HepG2 (cell line): ENCODE measurements around the gene NFS1. TPM values are rescaled to one million over a fixed set of nuclear protein-coding genes. Genes with fewer than 3 reads are reported as not detected.

Source experiments
- DNMT1 ChIP-seq: sonication (generic); formaldehyde crosslinking; IDR thresholded peaks from 2 replicates; pipeline ENCODE4 v1.5.1; 2020; ENCODE audit warnings: mild to moderate bottlenecking, missing genetic modification reagents
- KLF6 ChIP-seq: IDR thresholded peaks from 2 replicates; pipeline ENCODE4 v1.8.0; 2016; ENCODE audit warnings: missing biosample characterization, missing genetic modification reagents
- MAFK ChIP-seq, 2 experiments: IDR thresholded peaks in 1 of 2; conservative IDR thresholded peaks in 1 of 2; 2 replicates each; pipeline ENCODE4 v1.6.1; 2011; ENCODE audit warnings: improper control_type of control experiment in 2 of 2, low read length in 2 of 2
- NCOA5 ChIP-seq: sonication (generic); formaldehyde crosslinking; IDR thresholded peaks from 2 replicates; pipeline ENCODE4 v1.4.0; 2020; ENCODE audit warnings: missing genetic modification reagents
- TARDBP ChIP-seq: sonication (generic); formaldehyde crosslinking; IDR thresholded peaks from 2 replicates; pipeline ENCODE4 v1.8.0; 2022; ENCODE audit warnings: mild to moderate bottlenecking, missing genetic modification reagents
- ZBTB7A ChIP-seq: sonication (generic); formaldehyde crosslinking; IDR thresholded peaks from 2 replicates; pipeline ENCODE4 v1.8.0; 2022; ENCODE audit warnings: mild to moderate bottlenecking, missing genetic modification reagents
- ZC3H13 ChIP-seq: sonication (generic); formaldehyde crosslinking; IDR thresholded peaks from 2 replicates; pipeline ENCODE4 v1.8.1; 2023; ENCODE audit warnings: mild to moderate bottlenecking, missing genetic modification reagents, moderate library complexity
- ZNF484 ChIP-seq: sonication (generic); formaldehyde crosslinking; IDR thresholded peaks from 2 replicates; pipeline ENCODE4 v1.5.1; 2020; ENCODE audit warnings: mild to moderate bottlenecking, low read depth, missing genetic modification reagents, borderline replicate concordance
- ZNF780A ChIP-seq: sonication (generic); formaldehyde crosslinking; IDR thresholded peaks from 2 replicates; pipeline ENCODE4 v1.8.0; 2022; ENCODE audit warnings: mild to moderate bottlenecking, missing genetic modification reagents, moderate library complexity
- polyA plus RNA-seq, 8 experiments: library from polyadenylated mRNA; depleted of rRNA in 3 of 8; stranded (reverse) in 7 of 8; unstranded in 1 of 8; fragments of >200 nt; fragmentation: Illumina TruSeq in 4 of 8; extraction: Trizol in 4 of 8; gene quantifications; 2 replicates each; pipeline versions ENCODE4 v1.2.1 to v1.2.3, GENCODE V29; 2011 to 2016; ENCODE audit warnings: low read depth in 4 of 8, missing spikeins in 1 of 8, mixed read lengths in 1 of 8; ENCODE audit not compliant: insufficient read depth in 1 of 8
- total RNA-seq, 5 experiments: library from RNA; depleted of rRNA; stranded (reverse); fragments of >200 nt; fragmentation: Illumina TruSeq; extraction: Trizol; gene quantifications; 2 replicates each; pipeline ENCODE4 v1.2.3, GENCODE V29; 2016; ENCODE audit warnings: low read depth in 1 of 5
- TF ChIP-seq, protein P1 (sequence below): sonication (generic); formaldehyde crosslinking; IDR thresholded peaks from 2 replicates; pipeline ENCODE4 v1.4.0; 2020; ENCODE audit warnings: missing genetic modification reagents
- TF ChIP-seq, protein P2 (sequence below): sonication (generic); formaldehyde crosslinking; IDR thresholded peaks from 2 replicates; pipeline ENCODE4 v1.4.0; 2020; ENCODE audit warnings: missing genetic modification reagents
- TF ChIP-seq, protein P3 (sequence below): sonication (generic); formaldehyde crosslinking; IDR thresholded peaks from 2 replicates; pipeline ENCODE4 v1.4.0; 2020; ENCODE audit warnings: missing genetic modification reagents
- TF ChIP-seq, protein P4 (sequence below): sonication (generic); formaldehyde crosslinking; IDR thresholded peaks from one replicate; pipeline ENCODE4 v1.5.1; 2020; ENCODE audit warnings: mild to moderate bottlenecking, missing genetic modification reagents; ENCODE audit errors: not compliant biosample characterization
- TF ChIP-seq, protein P5 (sequence below): sonication (generic); formaldehyde crosslinking; IDR thresholded peaks from 2 replicates; pipeline ENCODE4 v1.8.1; 2023; ENCODE audit warnings: mild to moderate bottlenecking, moderate library complexity, missing genetic modification reagents

NFS1 gene
- total and polyA plus RNA-seq, 2 of the 13 experiments (the other 11 are each of a cell fraction or from before 2014, with no cell fraction given): 65.9 to 88.1 TPM

DNA sequence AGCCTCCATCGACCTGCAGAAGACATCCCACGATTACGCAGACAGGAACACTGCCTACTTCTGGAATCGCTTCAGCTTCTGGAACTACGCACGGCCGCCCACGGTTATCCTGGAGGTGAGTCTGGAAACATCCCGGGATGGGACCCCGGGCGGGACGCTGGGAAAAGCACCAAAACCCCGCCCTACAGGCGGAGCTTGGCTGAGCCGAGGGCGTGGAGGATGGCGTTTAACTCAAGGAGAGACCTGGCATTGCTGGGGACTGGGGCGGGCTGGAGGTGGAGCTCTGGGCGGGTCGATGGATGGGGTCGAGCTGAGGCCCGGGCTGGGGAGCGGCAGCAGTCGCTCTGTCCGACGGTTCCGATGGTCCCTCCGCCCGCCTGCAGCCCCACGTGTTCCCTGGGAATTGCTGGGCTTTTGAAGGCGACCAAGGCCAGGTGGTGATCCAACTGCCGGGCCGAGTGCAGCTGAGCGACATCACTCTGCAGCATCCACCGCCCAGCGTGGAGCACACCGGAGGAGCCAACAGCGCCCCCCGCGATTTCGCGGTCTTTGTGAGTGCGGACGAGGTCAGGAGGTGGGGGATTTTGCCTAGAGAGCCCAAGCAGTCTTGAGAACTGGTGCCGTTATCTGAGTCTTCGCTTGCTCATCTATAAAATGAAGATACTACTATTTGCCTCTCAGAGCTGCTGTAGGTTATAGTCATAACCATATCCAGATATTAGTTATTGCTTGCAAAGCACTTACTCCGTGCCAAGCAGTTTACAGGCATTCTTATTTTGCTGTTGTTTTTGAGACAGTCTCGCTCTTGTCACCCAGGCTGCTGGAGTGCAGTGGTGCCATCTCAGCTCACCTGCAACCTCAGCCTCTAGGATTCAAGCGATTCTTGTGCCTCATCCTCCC, 79.7 kb downstream of the NFS1 start (continued):
- TF ChIP-seq ZBTB7A (CRISPR knock-in tag): peak; percentile 93
- TF ChIP-seq, protein P1, sequence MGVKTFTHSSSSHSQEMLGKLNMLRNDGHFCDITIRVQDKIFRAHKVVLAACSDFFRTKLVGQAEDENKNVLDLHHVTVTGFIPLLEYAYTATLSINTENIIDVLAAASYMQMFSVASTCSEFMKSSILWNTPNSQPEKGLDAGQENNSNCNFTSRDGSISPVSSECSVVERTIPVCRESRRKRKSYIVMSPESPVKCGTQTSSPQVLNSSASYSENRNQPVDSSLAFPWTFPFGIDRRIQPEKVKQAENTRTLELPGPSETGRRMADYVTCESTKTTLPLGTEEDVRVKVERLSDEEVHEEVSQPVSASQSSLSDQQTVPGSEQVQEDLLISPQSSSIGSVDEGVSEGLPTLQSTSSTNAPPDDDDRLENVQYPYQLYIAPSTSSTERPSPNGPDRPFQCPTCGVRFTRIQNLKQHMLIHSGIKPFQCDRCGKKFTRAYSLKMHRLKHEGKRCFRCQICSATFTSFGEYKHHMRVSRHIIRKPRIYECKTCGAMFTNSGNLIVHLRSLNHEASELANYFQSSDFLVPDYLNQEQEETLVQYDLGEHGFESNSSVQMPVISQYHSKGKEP (CRISPR knock-in tag): peak; percentile 87
- TF ChIP-seq, protein P2, sequence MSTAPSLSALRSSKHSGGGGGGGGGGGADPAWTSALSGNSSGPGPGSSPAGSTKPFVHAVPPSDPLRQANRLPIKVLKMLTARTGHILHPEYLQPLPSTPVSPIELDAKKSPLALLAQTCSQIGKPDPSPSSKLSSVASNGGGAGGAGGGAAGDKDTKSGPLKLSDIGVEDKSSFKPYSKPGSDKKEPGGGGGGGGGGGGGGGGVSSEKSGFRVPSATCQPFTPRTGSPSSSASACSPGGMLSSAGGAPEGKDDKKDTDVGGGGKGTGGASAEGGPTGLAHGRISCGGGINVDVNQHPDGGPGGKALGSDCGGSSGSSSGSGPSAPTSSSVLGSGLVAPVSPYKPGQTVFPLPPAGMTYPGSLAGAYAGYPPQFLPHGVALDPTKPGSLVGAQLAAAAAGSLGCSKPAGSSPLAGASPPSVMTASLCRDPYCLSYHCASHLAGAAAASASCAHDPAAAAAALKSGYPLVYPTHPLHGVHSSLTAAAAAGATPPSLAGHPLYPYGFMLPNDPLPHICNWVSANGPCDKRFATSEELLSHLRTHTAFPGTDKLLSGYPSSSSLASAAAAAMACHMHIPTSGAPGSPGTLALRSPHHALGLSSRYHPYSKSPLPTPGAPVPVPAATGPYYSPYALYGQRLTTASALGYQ (CRISPR knock-in tag): peak; percentile 72; the same call in 1 of the 2 replicates
- peak; percentile 99 for TF ChIP-seq DNMT1 (CRISPR knock-in tag)
- TF ChIP-seq, protein P3, sequence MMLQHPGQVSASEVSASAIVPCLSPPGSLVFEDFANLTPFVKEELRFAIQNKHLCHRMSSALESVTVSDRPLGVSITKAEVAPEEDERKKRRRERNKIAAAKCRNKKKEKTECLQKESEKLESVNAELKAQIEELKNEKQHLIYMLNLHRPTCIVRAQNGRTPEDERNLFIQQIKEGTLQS (CRISPR knock-in tag): peak; percentile 74; the same call in 1 of the 2 replicates
- peak; percentile 80; the same call in 1 of the 2 replicates for TF ChIP-seq ZC3H13 (CRISPR knock-in tag)
- TF ChIP-seq ZNF484 (CRISPR knock-in tag): peak; percentile 85; the same call in 1 of the 2 replicates
- TF ChIP-seq, protein P4, sequence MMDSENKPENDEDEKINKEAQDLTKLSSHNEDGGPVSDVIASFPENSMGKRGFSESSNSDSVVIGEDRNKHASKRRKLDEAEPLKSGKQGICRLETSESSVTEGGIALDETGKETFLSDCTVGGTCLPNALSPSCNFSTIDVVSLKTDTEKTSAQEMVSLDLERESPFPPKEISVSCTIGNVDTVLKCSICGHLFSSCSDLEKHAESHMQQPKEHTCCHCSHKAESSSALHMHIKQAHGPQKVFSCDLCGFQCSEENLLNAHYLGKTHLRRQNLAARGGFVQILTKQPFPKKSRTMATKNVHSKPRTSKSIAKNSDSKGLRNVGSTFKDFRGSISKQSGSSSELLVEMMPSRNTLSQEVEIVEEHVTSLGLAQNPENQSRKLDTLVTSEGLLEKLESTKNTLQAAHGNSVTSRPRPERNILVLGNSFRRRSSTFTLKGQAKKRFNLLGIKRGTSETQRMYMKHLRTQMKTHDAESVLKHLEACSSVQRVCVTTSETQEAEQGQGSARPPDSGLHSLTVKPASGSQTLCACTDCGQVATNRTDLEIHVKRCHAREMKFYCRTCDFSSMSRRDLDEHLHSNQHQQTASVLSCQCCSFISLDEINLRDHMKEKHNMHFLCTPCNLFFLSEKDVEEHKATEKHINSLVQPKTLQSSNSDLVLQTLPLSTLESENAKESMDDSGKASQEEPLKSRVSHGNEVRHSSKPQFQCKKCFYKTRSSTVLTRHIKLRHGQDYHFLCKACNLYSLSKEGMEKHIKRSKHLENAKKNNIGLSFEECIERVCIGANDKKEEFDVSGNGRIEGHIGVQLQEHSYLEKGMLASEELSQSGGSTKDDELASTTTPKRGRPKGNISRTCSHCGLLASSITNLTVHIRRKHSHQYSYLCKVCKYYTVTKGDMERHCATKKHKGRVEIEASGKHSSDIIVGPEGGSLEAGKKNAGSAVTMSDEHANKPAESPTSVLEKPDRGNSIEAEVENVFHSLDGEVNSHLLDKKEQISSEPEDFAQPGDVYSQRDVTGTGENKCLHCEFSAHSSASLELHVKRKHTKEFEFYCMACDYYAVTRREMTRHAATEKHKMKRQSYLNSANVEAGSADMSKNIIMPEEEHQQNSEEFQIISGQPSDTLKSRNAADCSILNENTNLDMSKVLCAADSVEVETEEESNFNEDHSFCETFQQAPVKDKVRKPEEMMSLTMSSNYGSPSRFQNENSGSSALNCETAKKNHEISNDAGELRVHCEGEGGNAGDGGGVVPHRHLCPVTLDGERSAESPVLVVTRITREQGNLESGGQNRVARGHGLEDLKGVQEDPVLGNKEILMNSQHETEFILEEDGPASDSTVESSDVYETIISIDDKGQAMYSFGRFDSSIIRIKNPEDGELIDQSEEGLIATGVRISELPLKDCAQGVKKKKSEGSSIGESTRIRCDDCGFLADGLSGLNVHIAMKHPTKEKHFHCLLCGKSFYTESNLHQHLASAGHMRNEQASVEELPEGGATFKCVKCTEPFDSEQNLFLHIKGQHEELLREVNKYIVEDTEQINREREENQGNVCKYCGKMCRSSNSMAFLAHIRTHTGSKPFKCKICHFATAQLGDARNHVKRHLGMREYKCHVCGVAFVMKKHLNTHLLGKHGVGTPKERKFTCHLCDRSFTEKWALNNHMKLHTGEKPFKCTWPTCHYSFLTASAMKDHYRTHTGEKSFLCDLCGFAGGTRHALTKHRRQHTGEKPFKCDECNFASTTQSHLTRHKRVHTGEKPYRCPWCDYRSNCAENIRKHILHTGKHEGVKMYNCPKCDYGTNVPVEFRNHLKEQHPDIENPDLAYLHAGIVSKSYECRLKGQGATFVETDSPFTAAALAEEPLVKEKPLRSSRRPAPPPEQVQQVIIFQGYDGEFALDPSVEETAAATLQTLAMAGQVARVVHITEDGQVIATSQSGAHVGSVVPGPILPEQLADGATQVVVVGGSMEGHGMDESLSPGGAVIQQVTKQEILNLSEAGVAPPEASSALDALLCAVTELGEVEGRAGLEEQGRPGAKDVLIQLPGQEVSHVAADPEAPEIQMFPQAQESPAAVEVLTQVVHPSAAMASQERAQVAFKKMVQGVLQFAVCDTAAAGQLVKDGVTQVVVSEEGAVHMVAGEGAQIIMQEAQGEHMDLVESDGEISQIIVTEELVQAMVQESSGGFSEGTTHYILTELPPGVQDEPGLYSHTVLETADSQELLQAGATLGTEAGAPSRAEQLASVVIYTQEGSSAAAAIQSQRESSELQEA (CRISPR knock-in tag): peak; percentile 89
- no peak for TF ChIP-seq MAFK (conservative IDR thresholded peaks at IDR 0.05 in 1 of 2, IDR thresholded peaks at IDR 0.05 in 1 of 2; ENCODE audit: low read length in 2 of 2)
- peak; percentile 96 for TF ChIP-seq TARDBP (CRISPR knock-in tag)
- 0 out of 2 replicates have a peak, but pooled peaks have one; percentile 49 for TF ChIP-seq ZNF780A (CRISPR knock-in tag)
- TF ChIP-seq, protein P5, sequence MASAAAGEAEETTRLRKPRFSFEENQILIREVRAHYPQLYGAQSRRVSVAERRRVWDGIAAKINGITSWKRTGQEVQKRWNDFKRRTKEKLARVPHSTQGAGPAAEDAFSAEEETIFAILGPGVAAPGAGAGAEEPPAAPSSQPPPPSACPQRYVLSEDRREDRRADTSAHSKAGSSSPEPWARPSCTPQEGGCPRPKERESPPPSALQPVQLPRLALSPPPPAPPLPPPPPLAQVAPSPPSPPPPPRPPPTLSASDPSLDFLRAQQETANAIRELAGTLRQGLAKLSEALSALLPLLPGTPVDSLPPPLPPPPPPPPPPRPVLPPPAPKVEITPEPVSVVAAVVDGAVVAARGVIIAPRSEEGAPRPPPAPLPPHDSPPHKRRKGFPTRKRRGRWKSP (CRISPR knock-in tag): peak; percentile 97
- TF ChIP-seq NCOA5 (CRISPR knock-in tag): 0 out of 2 replicates have a peak, but pooled peaks have one; percentile 5
- TF ChIP-seq KLF6 (CRISPR knock-in tag): no peak; the same call in 1 of the 2 replicates
